ENCODE results near the gene POLR1A.

The POLR1A gene

DNA sequence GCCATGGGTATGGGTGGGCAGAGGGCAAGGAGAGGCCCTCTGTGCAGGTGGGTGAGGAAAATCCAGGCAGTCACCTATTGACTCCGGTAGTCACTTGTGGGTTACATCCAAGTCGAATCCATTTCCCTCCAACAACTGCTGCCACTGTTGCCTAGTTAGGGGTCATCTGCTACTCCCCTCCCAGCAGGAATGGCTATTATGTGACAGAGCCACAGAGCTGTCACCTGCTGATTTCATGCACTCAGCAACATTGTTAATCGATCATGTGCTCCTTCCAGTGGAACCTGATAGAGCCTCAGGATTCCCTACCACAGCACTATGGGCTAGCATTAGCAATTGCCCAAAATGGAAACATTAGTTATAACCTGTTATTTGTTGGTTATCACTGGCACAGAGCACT lies 31.4 kb downstream of the POLR1A start:
- no peak for ATAC-seq (ENCODE audit: low read depth)
- no peaks in the 10 kb centered on the region for H3K4me1 ChIP-seq (ENCODE audit: insufficient read depth, poor library complexity, severe bottlenecking)
- H3K36me3 ChIP-seq (ENCODE audit: low read depth), result peaks cover 80% of the 10 kb centered on the region
- no peak for DNase-seq (ENCODE audit: low spot score)
- no peaks in the 10 kb centered on the region for H3K27me3 ChIP-seq (ENCODE audit: insufficient read depth, poor library complexity, severe bottlenecking)
- no peak overlapping the region for H3K4me3 ChIP-seq (ENCODE audit: severe bottlenecking)
- TF ChIP-seq CTCF (IDR thresholded peaks at IDR 0.05; ENCODE audit: poor library complexity, severe bottlenecking), result no peak
- H3K9me3 ChIP-seq (ENCODE audit: severe bottlenecking), result no peaks in the 10 kb centered on the region
- H3K27ac ChIP-seq (ENCODE audit: poor library complexity, severe bottlenecking), result no peak overlapping the region

- TF ChIP-seq CTCF (IDR thresholded peaks at IDR 0.05; ENCODE audit: poor library complexity, severe bottlenecking), result no peak
- H3K27me3 ChIP-seq (ENCODE audit: insufficient read depth, poor library complexity, severe bottlenecking), result no peaks in the 10 kb centered on the region
- H3K9me3 ChIP-seq (ENCODE audit: severe bottlenecking), result no peaks in the 10 kb centered on the region
- no peak overlapping the region for H3K27ac ChIP-seq (ENCODE audit: poor library complexity, severe bottlenecking)
- peaks cover 78% of the 10 kb centered on the region for H3K36me3 ChIP-seq (ENCODE audit: low read depth)
- H3K4me3 ChIP-seq (ENCODE audit: severe bottlenecking), result no peak overlapping the region
- DNase-seq (ENCODE audit: low spot score), result no peak
- no peak for ATAC-seq (ENCODE audit: low read depth)
- H3K4me1 ChIP-seq (ENCODE audit: insufficient read depth, poor library complexity, severe bottlenecking), result no peaks in the 10 kb centered on the region
These were observed 32.5 kb downstream of the POLR1A start for GRCh38 chr2:86073225-86073624.

DNA sequence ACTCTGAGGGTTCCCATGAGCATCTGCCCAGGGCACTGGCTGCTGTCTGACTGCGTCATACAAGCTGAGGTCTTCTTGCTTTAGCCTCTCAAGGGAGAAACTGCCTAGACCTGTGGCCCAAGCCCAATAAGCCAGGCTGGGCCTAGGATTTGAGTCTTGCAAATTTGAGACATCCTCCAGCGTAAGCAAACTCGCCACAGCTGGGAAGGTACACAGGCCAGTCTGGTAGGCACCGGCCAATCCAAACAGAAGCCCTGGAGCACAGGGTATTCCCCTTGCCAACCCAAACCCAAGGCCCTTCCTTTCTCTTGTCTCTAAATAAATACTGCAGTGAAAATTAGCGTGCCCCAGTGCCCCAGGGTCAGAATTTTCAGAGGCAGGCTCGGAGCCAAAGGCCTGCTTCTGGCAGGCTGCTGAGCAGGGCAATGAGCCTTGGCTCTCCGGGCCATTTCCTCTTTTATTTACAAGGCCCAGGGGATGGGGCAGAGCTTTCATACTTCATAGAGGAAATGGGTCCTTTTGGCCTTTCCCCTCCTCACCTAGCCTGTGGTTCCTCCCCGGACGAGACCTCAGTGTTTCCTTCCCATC lies 33.3 kb downstream of the POLR1A start:
- Histone ChIP-seq H3K27me3 (ENCODE audit: insufficient read depth, poor library complexity, severe bottlenecking) (no peaks in the 10 kb centered on the region), H3K4me1 (ENCODE audit: insufficient read depth, poor library complexity, severe bottlenecking) (no peaks in the 10 kb centered on the region), H3K9me3 (ENCODE audit: severe bottlenecking) (no peaks in the 10 kb centered on the region), H3K4me3 (ENCODE audit: severe bottlenecking) (no peak overlapping the region), H3K36me3 (ENCODE audit: low read depth) (peaks cover 77% of the 10 kb centered on the region), H3K27ac (ENCODE audit: poor library complexity, severe bottlenecking) (no peak overlapping the region)
- TF ChIP-seq CTCF (IDR thresholded peaks at IDR 0.05; ENCODE audit: poor library complexity, severe bottlenecking), result no peak
- DNase-seq (ENCODE audit: low spot score) (no peak), ATAC-seq (ENCODE audit: low read depth) (no peak)

DNA sequence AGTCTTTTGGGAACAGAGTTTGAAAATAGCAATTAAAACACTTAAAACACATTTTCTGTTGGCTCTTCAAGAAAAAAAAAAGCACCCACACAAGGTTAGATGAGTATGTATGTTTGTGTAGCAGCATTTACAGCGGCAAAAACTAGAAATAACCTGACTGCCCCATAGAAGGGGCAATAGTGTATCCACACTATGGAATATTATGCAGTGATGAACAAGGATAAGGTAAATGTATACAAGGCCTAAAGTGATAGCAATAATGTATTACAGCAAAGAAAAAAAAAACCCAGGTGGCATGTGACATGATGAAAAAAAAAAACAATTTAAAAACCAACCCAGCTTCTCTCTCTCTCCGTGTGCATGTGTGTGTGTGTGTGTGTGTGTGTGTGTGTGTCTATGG lies 34.8 kb downstream of the POLR1A start:
- H3K4me3 ChIP-seq (ENCODE audit: severe bottlenecking), result no peak overlapping the region
- no peak overlapping the region for H3K27ac ChIP-seq (ENCODE audit: poor library complexity, severe bottlenecking)
- H3K27me3 ChIP-seq (ENCODE audit: insufficient read depth, poor library complexity, severe bottlenecking), result no peaks in the 10 kb centered on the region
- no peaks in the 10 kb centered on the region for H3K9me3 ChIP-seq (ENCODE audit: severe bottlenecking)
- no peaks in the 10 kb centered on the region for H3K4me1 ChIP-seq (ENCODE audit: insufficient read depth, poor library complexity, severe bottlenecking)
- DNase-seq (ENCODE audit: low spot score), result no peak
- H3K36me3 ChIP-seq (ENCODE audit: low read depth), result peaks cover 78% of the 10 kb centered on the region
- no peak for TF ChIP-seq CTCF (IDR thresholded peaks at IDR 0.05; ENCODE audit: poor library complexity, severe bottlenecking)
- no peak for ATAC-seq (ENCODE audit: low read depth)

GRCh38 chr2:86069783-86070339 lies 35.8 kb downstream of the POLR1A start:
- no peak for DNase-seq (ENCODE audit: low spot score)
- no peaks in the 10 kb centered on the region for H3K27me3 ChIP-seq (ENCODE audit: insufficient read depth, poor library complexity, severe bottlenecking)
- no peak overlapping the region for H3K27ac ChIP-seq (ENCODE audit: poor library complexity, severe bottlenecking)
- TF ChIP-seq CTCF (IDR thresholded peaks at IDR 0.05; ENCODE audit: poor library complexity, severe bottlenecking), result no peak
- ATAC-seq (ENCODE audit: low read depth), result no peak
- no peaks in the 10 kb centered on the region for H3K4me1 ChIP-seq (ENCODE audit: insufficient read depth, poor library complexity, severe bottlenecking)
- H3K9me3 ChIP-seq (ENCODE audit: severe bottlenecking), result no peaks in the 10 kb centered on the region
- peaks cover 87% of the 10 kb centered on the region for H3K36me3 ChIP-seq (ENCODE audit: low read depth)
- no peak overlapping the region for H3K4me3 ChIP-seq (ENCODE audit: severe bottlenecking)
